A673 (cell line): ENCODE data around the gene KLHDC4.

Source experiments
- CTCF ChIP-seq: fragments of 300-800, 200-600 bp; sonication (generic); conservative IDR thresholded peaks from 2 replicates; pipeline ENCODE4 v1.5.1; 2017; ENCODE audit warnings: low read depth, mild to moderate bottlenecking, antibody characterized with exemption, low read length, moderate library complexity, mixed read lengths
- EZH2 ChIP-seq: fragments of 200-600 bp; sonication (generic); IDR thresholded peaks from 2 replicates; pipeline ENCODE4 v1.6.1; 2017; ENCODE audit warnings: borderline replicate concordance, low read depth, mild to moderate bottlenecking, mixed read lengths, antibody characterized with exemption, low read length; ENCODE audit not compliant: poor library complexity, severe bottlenecking

- TF ChIP-seq CTCF = no peak
- TF ChIP-seq EZH2 = no peak
Measured at GRCh38 chr16:87803385-87803784, 37.6 kb upstream of the KLHDC4 start.
